NCI-H1436 (cell line): ENCODE data around the gene PURA.

Experiments
- DNase-seq: peaks from one replicate; lab custom pipeline; 2025; lab: John Stamatoyannopoulos, UW

Gene PURA

DNA sequence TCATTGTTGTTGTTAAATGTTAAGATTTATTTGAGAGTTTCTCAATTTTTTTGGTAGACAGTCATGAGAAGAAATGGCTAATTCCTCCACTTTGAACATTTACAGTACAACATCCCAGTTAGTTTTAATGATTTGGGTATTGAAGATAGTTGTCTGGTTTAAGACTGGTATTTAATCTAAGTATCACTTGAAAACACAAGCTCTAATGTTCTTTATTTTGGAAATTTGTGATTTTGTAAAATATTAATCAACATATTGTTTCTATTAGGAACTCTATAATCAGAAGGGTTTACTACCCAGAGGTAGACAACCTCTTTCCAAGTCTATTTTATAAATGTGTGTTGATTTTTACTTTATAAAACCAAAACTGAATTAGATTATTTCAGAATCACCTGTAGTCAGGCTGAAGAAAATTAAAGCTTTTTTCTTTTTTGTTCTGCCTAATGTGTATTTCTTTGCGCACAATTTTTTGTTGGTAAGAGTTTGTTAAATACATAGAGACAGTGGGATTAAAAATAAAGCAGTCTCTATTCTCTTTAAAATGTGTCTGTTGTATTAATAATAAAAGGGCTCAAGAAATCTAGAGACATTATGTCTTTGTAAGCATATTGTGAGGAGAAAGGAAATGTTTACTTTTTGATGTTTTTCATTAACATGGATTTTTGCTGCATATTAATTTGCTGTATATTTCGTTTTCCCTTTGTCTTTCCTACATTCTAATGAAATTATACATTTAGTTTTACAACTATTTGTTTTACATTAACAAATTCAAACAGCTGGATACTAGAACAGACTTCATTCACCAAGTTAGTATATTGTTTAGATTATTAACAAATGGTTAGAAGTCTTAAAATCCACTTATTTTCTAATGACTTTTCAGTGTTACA is 3.9 kb upstream of the PURA start:
- no peak for DNase-seq

DNA sequence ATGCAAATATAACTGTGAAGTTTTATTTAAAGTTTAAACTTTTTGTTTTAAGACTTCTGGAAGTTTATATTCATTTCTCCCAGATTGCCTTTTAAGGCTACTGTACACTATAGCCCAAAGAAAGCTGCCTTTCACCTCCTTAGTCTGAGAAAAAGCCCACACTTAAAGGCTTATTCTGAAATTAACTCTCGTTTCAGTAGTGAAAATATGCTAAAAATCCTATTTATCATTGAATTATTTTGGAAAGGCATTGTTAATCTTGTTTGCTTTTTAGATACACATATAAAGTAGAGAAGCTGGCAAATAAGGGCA is 3.3 kb upstream of the PURA start:
- no peak for DNase-seq

DNA sequence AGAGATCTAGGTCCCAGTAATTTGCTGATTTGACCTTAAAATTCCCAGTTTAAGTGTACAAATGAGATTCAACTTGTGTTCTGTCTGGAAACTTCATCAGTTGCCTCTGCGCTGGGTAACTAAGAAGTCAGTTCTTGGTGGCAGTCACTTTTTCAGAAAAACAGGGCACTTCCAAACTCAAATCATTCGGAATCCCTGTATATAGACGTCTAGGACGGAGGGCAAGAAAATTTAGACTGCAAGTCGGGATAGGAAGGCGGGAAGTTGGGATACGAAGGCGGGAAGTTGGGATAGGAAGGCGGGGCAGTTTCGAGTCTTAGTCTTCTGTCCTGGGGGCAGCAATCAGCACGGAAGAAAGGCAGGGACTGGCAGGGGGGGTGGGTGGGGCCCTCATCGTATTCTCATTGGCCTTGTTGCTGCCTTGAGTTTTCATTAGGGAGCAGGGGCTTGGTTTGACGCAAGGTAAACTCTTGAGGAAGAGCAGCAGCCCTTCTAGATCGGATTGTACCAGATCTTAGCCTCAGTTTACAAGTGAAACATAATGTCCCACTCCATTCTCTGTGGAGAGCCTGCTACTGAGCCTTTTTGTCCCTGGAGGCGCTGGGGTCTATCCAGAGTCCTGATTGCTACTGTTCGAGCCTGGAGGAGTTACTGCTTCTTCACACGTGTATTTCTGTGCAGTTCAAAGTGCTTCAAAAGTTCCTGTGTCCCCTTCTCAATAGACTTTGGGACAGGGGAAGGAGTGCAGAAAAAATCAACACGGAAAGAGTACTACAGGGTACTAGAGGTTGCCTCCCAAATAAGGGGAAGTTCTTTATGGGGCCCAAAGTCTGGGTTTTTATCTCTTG is 2.7 kb upstream of the PURA start:
- no peak for DNase-seq

DNA sequence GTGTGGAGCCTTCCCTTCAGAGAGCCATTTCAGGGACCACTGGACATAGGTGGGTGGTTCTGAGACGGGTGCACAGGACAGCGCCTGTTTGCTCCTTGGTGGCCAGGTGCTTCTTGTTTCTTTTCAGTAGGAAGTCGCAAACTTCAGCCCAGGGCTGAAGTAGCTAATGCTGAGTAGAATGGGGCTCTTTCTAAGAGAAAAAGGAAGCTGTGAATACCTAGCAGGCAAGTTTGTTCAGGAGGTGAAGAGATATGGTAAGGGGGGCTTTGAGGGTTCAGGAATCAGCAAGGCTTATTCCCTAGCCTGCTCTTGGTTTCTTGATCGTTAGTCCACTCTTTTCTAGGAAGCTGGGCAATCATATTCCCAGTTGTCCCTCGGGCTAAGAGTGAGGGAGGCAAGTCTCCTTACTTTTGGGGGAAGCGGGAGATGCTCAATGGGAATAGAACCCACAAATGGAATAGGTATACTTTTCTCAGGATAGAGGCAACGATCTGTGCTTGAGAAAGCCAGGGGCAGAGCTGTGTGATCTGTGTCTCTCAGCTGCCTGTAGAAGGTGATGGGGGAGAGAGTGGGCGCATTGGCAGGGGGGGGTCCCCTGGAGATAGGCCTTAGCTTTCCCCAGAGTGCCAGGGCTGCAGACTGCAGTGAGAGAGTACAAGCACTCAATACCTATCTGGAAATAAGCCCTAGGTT is 1.9 kb upstream of the PURA start:
- no peak for DNase-seq

DNA sequence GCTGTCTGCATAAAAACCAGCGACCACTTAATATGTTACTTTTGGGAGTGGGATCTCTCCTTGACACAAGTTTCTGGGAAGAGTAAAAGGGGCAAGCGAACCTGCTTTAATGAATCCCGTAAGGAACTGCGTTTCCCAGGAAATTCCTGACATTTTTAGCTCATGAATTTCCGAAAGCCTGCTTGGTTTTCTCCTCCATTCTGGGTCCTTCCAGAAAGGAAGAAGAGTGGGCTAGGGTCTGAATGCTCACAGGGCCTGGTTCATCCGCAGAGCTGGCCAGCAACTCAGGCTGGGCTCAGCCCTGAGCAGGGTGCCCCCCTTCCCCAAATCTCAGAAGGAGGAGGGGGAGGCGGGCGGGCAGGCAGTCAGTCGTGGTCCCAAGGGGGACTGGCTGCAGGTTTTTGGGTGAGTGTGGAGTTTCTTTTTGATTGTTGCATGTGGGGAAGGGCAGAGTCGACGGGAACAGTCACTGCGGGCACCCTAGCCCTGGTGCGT is 1.2 kb upstream of the PURA start:
- no peak for DNase-seq

DNA sequence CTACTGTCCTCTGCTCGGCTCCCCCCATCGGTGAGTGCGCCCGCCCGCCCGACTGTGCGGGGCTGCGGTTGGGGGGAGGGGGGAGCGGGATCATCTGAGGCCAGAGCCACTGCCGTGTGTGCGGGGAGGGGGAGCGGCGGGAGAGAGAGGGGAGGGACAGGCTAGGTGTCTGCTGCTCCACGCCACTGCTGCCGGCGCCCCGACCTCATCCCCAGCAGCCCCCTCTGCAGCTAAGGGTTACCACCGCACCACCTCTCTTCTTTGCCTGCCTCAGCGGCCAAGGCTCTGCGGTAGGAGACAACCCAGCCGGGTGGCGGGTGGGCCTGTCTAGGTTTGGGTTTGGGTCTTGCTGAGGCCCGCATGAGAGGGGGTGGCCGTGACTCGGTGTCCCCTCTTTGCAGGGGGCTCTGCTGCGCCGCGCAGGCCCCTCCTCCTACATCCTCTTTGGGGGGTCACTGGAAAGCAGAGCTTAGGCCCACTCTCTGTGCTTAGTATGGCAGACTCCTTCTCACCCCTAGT is 670 bp upstream of the PURA start:
- peak; percentile 10 for DNase-seq

DNA sequence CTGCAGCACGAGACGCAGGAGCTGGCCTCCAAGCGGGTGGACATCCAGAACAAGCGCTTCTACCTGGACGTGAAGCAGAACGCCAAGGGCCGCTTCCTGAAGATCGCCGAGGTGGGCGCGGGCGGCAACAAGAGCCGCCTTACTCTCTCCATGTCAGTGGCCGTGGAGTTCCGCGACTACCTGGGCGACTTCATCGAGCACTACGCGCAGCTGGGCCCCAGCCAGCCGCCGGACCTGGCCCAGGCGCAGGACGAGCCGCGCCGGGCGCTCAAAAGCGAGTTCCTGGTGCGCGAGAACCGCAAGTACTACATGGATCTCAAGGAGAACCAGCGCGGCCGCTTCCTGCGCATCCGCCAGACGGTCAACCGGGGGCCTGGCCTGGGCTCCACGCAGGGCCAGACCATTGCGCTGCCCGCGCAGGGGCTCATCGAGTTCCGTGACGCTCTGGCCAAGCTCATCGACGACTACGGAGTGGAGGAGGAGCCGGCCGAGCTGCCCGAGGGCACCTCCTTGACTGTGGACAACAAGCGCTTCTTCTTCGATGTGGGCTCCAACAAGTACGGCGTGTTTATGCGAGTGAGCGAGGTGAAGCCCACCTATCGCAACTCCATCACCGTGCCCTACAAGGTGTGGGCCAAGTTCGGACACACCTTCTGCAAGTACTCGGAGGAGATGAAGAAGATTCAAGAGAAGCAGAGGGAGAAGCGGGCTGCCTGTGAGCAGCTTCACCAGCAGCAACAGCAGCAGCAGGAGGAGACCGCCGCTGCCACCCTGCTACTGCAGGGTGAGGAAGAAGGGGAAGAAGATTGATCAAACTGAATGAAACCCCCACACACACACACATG is 654 bp downstream of the PURA start:
- peak; percentile 8 for DNase-seq

DNA sequence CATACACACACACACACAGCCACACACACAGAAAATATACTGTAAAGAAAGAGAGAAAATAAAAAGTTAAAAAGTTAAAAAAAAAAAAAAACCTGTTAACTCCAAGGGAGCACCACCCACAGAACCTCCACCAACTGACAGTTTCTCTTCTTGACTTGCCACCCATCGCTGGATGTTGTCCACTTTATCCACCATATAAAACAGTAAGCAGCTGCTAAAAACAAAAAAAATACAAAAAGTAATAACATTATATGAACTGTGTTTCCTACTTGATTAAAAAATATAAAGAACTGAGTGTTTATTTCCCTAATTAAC is 1.2 kb downstream of the PURA start:
- no peak for DNase-seq

DNA sequence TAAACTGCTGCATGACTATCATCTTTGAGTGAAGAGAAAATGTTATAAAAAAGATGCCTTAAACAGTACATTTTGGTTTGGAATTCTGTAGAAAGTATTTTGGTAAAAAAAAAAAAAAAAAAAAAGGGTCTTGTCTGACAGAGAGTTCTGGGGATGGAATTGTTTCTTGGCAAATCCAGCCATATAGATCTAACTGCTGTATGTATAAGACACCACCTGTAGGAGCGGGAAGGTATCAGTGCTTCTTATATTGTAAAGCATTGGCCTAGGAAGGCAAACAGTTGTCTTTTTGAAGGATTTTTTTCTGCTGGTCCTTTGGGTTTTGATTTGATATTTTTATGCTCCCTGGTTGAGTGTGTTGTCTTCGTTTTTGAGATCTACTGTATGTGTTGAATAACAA is 2.8 kb downstream of the PURA start:
- no peak for DNase-seq

DNA sequence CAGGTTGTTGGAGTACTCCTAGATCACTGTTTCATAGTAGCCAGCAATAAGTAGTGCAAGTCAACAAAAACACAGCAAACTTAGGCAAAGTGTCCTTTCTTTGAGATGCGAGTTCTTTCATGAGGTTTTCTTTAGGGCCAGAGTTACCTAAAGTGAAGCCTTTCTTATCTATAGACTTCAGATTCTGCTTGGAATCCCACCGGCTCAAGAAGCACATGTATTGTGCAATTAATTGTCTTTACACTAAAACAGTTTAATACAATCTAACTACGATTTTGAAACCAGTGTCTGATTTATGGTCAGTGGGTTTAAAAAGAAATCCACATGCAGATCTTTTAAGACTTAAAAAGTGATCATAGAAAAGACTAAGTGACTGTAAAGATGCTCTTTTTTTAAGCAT is 3.6 kb downstream of the PURA start:
- DNase-seq = no peak

DNA sequence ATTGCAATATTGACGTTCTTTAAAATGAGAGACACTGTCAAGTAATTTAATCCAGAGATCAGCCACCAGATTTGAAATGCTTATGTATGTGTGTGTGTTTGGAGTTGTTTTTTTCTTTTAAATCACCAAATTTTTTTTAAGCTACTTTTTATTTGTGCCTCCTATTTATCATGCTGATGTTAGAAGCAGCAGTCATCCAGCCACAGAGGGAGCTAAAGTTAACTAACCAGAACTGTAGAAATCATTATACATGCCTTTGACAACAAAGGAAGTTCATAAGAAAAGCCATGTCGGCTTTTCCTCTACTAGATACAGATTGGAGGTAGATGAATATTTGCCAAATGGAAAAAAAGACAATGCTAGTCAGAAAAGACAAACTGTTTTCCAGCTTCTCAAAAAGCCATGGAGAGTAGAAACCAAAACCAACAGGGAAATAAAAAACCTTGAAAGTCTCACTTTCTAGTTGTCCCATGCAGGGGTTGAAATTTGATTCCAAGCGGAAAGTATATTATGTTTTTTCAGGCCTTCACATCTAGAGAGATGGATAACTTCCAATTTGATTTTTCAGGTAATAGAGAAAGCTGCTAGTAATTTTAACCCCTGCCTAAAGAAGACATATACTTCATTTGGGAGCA is 4.5 kb downstream of the PURA start:
- no peak for DNase-seq

DNA sequence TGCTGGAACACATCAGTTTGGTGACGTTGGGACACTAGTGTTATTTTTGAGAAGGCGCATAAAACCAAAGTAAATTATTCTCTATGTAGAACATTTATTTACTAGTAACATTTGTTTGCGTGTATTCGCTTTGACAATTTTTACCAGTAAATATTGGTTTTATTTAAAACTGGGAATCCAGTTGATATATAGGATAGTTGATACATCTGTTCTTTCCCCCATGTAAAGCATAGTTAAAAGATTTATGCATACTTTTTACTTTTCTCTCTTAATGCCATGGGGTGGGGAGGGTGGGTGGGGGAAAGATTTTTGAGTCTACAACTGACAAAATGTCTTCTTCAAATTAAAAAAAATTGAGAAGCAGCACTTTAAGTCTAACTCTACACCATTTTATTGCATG is 11.7 kb downstream of the PURA start, which contains the start of gene IGIP:
Gene IGIP (plus strand): TSS at position 301 of the 400 bp plus-strand sequence. CDS start 2,540 bp downstream, outside the sequence.
- DNase-seq = no peak

DNA sequence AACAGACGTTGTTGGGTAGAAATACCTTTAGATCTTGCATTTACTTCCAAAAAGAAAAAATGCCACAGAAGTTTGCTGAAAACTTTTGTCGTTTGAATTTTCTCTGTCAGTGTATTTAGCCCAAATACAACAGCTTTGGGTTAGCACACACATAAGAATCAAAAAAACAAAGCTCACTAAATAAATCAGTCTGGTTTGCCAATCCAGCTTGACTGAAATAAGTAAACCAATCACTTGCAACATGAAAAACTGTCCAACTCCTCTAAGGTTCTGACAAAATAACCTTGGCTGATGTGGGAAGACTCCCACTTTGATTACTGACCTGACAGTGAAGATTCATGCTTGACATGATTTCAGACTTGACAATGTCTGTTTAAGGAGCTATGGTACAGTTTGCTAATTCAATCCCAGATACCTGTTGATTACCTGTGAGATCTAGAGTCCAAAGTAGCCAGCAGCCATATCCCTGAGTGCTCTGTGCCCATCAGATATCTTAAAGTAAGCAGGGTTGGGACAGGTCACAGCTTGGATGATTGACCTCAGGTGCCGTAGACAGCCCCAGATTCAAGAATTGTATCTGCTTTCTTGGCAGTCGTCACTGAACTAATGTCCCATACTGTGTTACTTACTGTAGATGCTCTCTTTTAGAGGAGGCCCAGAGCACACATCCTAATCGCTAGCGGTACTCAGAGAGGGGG is 12.6 kb downstream of the PURA start:
- DNase-seq = no peak

DNA sequence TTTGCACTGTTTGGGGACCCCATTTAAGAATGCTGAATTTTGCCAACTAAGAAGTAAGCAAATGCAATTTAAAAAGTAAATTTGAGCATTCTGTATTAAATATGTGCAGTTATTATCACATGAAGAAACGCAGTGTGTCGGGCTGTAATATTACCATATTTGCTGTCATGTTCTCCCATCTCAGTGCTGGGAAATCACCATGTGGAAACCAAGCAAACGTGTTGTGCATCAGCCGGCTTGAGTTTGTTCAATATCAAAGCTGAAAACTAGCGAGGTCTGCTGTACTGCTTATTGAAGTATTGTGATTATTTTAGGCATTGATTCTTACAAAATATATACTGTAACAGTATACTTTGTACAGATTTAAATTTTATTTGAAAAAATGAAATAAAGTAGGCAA is 14.5 kb downstream of the PURA start:
- no peak for DNase-seq

DNA sequence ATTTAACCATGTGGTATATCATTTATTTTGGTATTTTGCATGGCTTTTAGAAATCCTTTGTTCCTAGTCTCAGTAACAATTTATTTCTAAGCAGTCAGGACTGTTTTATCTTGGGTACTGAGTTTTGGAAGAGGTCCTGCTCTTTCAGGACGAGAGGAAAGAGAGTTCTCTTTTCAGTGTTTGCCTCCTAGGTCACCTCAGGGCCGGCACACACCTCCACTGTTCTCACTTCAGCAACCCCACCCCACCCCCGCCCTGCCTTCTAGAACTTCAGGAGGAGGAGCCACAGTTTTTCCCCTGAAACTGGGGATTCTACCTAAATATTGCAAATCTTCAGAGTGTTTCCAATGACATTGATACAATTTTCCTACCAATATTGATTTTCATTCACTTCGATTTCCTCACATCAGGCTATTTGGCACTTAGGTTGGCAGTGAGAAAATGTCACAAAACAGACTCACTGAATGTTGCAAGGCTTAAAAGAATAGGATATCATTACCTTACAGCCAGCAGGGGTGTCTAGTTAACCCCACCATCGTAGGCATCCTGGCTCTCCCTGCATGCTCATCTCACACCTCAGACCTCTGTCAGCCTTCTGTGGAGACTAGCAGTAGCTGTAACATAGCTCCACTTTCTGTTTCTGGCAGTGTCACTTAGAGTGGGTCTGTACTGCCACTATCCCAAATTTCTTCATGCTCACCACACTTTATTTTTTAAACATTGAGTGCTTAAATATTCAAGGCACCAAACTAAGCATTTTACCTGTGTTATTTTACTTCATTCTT is 17.2 kb downstream of the PURA start:
- no peak for DNase-seq

DNA sequence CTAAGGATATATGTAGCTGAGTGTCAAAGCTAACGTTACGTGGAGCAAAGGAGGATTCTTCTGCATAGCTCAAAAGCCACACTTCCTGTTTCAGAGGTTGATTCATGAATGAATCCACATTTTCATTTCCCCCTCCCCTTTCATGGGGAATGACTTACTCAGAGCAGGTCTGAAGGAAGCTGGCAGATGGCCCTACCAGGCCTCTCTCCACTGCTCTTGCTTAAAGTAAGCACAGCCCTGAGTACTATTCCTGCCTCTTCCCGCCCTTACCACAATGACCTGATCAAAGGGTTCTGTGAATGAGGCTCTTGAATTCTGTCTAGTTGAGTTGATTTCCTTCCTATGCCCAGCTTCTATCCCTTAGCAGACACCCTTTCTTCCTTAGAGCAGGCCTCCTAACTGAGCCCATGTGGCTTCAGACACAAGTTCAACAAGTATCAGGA is 18.1 kb downstream of the PURA start:
- DNase-seq = no peak

DNA sequence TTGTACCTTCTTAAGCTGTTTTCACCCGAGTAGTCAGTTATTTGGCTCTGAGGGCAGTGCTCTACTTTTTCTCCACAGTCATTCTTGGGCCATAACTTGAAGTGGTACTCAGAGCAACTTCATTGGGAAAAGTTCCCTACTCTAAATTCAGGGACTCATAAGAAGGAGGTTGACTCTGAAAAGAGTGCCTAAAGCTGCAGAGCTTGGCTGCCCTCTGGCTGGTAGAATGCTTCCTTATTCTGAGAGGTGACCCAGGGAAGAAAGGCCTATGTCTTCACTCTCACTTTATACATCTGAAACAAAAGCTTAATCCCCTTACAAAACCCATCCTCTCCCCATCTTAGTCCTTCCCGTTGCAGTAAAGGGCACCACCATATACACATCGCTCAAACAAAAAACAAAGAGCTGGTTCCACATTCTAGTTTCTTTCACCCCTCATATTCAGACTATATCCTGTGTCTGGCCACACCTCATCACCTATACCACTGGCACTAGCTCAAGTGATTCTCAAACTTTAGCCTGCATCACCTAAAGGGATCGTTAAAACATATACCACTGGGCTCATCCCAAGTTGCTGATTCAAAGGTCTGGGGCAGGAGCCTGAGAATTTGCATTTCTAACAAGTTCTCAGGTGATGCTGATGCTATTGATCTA is 19.7 kb downstream of the PURA start:
- DNase-seq = no peak

DNA sequence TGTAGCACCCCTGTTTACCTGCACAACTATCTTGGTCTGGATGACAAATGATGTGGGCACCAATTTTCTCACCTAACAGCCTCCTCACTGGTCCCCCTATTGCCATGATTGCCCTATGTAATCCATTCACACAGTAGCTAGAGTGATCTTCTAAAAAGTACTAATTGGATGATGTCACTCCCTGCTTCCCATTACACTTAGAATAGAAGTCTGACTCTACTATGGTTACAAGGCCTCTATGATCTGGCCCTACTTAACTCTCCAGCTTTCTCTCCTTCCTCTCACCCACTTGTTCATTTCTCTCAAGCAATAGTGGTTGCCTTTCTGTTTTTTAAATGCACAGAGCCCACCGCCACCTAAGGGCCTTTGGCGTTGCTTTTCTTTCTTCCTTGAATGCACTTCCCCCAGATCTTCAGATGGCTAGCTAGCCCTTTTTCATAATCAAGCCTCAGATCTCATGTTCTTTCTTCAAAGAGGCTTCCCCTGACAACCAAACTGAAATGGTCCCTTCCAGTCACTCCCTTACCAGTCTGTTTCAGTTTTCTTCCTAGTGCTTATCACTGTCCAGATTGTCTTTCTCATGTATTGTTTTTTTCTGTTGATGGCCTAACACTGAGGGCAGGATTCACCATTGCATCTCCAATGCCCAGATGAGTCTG is 20.5 kb downstream of the PURA start:
- no peak for DNase-seq
